ENCODE data around the gene CRAMP1.

CRAMP1 gene

DNA sequence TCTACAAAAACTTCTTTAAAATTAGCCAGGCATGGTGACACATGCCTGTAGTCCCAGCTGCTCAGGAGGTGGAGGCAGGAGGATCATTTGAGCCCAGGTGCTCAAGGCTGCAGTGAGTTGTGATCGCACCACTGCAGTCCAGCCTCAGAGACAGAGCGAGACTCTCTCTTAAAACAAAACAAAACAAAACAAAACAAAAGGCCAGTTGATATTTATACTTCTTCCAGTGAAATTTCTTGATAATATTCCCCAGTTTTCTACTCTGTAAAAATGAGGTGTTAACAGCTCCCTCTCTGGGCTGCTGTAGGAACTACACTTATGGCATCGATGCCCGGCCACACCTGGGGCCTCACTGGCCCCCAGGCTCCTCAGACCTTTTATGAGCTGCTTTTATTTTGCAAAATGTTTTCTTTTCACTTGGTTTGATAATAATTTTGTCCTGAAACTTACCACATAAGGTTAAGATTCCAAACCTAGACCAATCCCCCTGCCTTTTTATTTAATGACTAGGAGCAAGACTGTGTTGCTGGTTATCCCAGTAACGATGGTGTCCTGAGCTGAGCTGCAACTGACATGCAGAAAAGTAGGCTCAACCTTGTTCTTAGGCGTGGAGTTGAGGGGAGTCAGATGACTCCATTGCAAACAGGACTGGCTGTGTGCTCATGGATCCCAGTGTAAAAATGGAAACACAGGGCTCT, 111.4 kb downstream of the CRAMP1 start:
- Histone ChIP-seq H3K4me3 (replicated peaks; ENCODE audit: insufficient read depth, low read length) (no peak overlapping the region), H3K27me3 (ENCODE audit: insufficient read depth, poor library complexity, severe bottlenecking) (no peaks in the 10 kb centered on the region), H3K27ac (replicated peaks) (peak overlapping the region; percentile 10)
- peak in 1 of 2 experiments; percentile 46 for DNase-seq (ENCODE audit: low read depth in 1 of 2, low spot score in 1 of 2)
- TF ChIP-seq, protein P1, sequence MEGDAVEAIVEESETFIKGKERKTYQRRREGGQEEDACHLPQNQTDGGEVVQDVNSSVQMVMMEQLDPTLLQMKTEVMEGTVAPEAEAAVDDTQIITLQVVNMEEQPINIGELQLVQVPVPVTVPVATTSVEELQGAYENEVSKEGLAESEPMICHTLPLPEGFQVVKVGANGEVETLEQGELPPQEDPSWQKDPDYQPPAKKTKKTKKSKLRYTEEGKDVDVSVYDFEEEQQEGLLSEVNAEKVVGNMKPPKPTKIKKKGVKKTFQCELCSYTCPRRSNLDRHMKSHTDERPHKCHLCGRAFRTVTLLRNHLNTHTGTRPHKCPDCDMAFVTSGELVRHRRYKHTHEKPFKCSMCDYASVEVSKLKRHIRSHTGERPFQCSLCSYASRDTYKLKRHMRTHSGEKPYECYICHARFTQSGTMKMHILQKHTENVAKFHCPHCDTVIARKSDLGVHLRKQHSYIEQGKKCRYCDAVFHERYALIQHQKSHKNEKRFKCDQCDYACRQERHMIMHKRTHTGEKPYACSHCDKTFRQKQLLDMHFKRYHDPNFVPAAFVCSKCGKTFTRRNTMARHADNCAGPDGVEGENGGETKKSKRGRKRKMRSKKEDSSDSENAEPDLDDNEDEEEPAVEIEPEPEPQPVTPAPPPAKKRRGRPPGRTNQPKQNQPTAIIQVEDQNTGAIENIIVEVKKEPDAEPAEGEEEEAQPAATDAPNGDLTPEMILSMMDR (IDR thresholded peaks at IDR 0.05; ENCODE audit: insufficient read depth, low read length), result peak; percentile 63
- TF ChIP-seq POLR2AphosphoS5 (IDR thresholded peaks at IDR 0.05; ENCODE audit: low read depth), result no peak

DNA sequence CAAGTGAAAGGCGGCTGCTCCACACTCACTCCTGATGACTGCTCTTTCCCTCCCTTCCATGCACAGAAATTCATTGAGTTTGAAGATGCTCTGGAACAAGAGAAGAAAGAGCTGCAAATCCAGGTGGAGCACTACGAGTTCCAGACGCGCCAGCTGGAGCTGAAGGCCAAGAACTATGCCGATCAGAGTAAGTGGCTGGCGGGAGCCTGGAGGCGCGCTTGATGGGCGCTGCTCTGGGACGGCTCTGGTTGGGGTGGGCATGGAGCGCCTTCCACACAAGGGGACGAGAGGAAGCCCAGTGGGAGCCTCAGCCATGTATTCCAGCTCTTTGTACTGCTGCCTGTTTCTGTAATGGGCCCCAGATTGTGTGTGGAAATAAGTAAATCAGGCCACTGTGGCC, 112.3 kb downstream of the CRAMP1 start:
- no peak for TF ChIP-seq REST (IDR thresholded peaks at IDR 0.05; ENCODE audit: insufficient replicate concordance, low read depth)
- TF ChIP-seq SPI1 (IDR thresholded peaks at IDR 0.05; ENCODE audit: borderline replicate concordance, low read depth), result no peak
- Histone ChIP-seq H3K4me3 (replicated peaks; ENCODE audit: insufficient read depth, low read length) (no peak overlapping the region), H3K27ac (replicated peaks) (no peak overlapping the region), H3K27me3 (ENCODE audit: insufficient read depth, poor library complexity, severe bottlenecking) (no peaks in the 10 kb centered on the region)
- no peak for DNase-seq (ENCODE audit: low read depth in 1 of 2, low spot score in 1 of 2)

DNA sequence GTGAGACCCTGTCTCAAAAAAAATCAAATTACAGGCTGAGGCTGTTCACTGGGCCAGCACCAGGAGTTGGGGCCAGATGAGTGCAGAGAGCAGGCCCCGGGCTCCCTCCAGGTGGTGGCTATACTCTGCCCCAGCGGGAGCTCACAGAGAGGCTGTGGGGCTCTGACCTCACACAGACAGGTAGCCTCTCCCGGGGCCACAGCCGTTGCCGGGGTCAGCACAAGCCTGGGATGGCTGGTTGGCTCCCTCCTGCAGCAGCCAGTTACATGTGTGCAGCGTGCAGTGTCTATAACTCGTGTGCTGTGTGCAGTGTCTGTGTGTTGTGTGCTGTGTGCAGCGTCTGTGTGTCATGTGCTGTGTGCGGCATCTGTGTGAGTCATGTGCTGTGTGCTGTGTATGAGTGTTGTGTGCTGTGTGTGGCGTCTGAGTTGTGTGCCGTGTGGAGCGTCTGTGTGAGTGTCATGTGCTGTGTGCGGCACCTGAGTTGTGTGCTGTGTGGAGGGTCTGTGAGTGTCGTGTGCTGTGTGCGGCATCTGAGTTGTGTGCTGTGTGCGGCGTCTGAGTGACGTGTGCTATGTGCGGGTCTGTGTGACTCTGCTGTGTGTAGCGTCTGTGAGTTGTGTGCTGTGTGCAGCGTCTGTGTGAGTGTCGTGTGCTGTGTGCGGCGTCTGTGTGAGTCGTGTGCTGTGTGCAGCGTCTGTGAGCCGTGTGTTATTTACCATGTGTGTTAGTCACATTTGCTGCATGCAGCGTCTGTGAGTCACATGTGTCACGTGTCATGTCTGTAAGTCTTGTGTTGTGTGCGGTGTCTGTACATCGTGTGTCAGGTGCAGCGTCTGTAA, 114.7 kb downstream of the CRAMP1 start:
- TF ChIP-seq POLR2AphosphoS5 (IDR thresholded peaks at IDR 0.05; ENCODE audit: low read depth) (no peak), SPI1 (IDR thresholded peaks at IDR 0.05; ENCODE audit: borderline replicate concordance, low read depth) (no peak), GABPA (IDR thresholded peaks at IDR 0.05; ENCODE audit: low read depth) (no peak), REST (IDR thresholded peaks at IDR 0.05; ENCODE audit: insufficient replicate concordance, low read depth) (no peak)
- TF ChIP-seq, protein P1 (IDR thresholded peaks at IDR 0.05; ENCODE audit: insufficient read depth, low read length), result no peak
- no peak for DNase-seq (ENCODE audit: low read depth in 1 of 2, low spot score in 1 of 2)
- H3K27me3 ChIP-seq (ENCODE audit: insufficient read depth, poor library complexity, severe bottlenecking), result no peaks in the 10 kb centered on the region
- no peak overlapping the region for H3K27ac ChIP-seq (replicated peaks)
- H3K4me3 ChIP-seq (replicated peaks; ENCODE audit: insufficient read depth, low read length), result no peak overlapping the region

All from HL-60 (cell line).